Ascending aorta (tissue), 2 donors: ENCODE data around the gene LARP4B. TPM values are rescaled to one million over a fixed set of nuclear protein-coding genes. Genes with fewer than 3 reads are reported as not detected.

Experiments
- DNase-seq, 2 donors: peaks; one replicate each; pipeline ENCODE4 v3.0.0-alpha.2; 2019; ENCODE audit warnings: low spot score in 2 of 2
- H3K27ac ChIP-seq, 2 donors: fragments of 200-600 bp; sonication (generic); one replicate each; pipeline ENCODE4 v1.5.1; 2016 to 2017; ENCODE audit warnings: mild to moderate bottlenecking in 1 of 2
- H3K27me3 ChIP-seq: fragments of 200-600 bp; sonication (generic); one replicate; pipeline ENCODE4 v1.5.1; 2017
- H3K36me3 ChIP-seq, 2 donors: fragments of 200-600 bp; sonication (generic); one replicate each; pipeline ENCODE4 v1.5.1; 2016
- H3K4me1 ChIP-seq, 2 donors: fragments of 200-600 bp; sonication (generic); one replicate each; pipeline ENCODE4 v1.5.1; 2016 to 2017; ENCODE audit warnings: mild to moderate bottlenecking in 1 of 2
- H3K4me3 ChIP-seq, 2 donors: fragments of 200-600 bp; sonication (generic); one replicate each; pipeline ENCODE4 v1.5.1; 2016 to 2017; ENCODE audit warnings: mild to moderate bottlenecking in 1 of 2
- H3K9me3 ChIP-seq, 2 donors: fragments of 200-600 bp; sonication (generic); one replicate each; pipeline ENCODE4 v1.5.1; 2016
- intact Hi-C: fragments of 100-400 bp; cut with DNase I; formaldehyde crosslinking; loops from one replicate; pipeline ENCODE4 v1.15.1; 2023
- total RNA-seq: library from RNA; depleted of rRNA; stranded (reverse); fragments of >200 nt; gene quantifications from one replicate; pipeline ENCODE4 v1.1.0, GENCODE V29; 2016
- TF ChIP-seq, protein P1 (sequence below), 3 experiments: fragments of 200-600 bp in 2 of 3; fragments of 450-650 bp in 1 of 3; sonication (generic) in 2 of 3; IDR thresholded peaks; one replicate each; pipeline ENCODE4 v1.5.1; 2016 to 2019; ENCODE audit warnings: antibody characterized with exemption in 3 of 3, mild to moderate bottlenecking in 1 of 3, moderate library complexity in 1 of 3

Gene LARP4B
- total RNA-seq, 1 donor from 2014 or later: 31.6 TPM

DNA sequence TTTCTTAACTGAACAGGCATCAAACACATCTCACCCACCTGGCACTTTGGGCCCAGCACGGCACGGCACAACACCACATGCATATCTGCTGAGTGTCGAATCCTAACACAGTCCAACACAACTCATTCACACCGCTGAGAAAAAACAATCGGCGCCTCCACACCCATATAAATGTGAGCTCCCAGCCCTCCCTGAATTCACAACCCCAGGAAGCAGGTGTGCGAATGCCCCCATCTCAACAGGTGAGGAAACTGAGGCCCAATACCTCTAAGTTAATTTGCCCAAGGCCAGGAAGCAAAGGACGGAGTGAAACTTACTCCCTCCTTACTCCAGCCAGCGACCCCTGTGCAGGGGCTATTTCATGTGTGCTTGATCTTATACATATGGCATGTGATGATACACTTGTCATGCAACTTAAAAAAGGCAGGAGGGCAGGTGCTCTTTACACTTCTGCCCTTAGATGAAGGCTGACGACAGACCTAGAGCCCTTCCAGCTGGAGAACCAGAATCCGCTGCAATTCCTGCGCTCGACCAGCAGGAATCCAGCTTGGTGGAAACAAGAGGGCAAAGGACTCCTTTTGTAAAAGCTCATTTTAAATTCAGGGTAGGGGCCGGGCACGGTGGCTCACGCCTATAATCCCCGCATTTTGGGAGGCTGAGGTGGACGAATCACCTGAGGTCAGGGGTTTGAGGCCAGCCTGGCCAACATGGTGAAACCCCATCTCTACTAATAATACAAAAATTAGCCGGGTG is 116.0 kb downstream of the LARP4B start:
- Histone ChIP-seq H3K9me3 (no peaks in the 10 kb centered on the region), H3K27ac (no peak overlapping the region), H3K4me1 (no peaks in the 10 kb centered on the region), H3K36me3 (peaks cover 80 to 93% of the 10 kb centered on the region in 2 donors), H3K4me3 (no peak overlapping the region), H3K27me3 (no peaks in the 10 kb centered on the region)
- no peak for DNase-seq
- TF ChIP-seq, protein P1, sequence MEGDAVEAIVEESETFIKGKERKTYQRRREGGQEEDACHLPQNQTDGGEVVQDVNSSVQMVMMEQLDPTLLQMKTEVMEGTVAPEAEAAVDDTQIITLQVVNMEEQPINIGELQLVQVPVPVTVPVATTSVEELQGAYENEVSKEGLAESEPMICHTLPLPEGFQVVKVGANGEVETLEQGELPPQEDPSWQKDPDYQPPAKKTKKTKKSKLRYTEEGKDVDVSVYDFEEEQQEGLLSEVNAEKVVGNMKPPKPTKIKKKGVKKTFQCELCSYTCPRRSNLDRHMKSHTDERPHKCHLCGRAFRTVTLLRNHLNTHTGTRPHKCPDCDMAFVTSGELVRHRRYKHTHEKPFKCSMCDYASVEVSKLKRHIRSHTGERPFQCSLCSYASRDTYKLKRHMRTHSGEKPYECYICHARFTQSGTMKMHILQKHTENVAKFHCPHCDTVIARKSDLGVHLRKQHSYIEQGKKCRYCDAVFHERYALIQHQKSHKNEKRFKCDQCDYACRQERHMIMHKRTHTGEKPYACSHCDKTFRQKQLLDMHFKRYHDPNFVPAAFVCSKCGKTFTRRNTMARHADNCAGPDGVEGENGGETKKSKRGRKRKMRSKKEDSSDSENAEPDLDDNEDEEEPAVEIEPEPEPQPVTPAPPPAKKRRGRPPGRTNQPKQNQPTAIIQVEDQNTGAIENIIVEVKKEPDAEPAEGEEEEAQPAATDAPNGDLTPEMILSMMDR (IDR thresholded peaks at IDR 0.05): no peak
- intact Hi-C loops: no loop called here

DNA sequence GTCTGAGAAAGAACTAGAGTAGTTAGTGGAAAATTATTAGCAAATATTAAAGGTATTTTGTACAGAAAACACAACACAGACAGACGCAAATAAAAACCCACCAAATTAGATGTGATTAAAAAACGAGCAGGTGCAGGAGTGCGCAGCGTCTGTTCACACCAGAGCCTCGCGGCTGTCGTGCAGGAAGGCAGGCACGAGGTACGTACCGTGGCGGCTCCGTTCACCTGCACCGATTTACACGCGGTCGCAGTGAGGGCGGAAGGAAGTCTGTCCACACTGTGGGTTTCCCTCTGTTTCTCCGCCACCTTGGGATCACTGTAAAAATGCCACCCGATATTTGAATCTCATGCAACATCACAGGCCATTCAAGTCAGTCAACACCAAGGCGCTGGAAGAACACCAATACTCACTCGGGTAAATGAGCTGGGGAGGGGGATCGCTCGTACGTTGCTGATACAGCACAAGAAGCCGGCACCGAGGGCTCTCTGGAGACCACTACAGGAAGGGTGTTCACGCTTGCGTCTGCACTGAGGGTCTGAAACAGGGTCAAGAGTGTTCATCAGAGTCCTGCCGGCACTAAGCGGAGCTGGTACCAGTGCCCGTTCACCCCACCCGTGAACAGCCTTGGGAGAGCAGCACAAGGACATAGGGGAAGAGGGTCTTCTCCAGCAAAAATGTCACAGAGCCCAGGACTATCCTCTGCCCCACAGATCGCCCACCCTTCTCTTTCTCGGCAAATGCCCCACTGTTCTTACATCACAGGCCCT is 116.8 kb downstream of the LARP4B start:
- TF ChIP-seq, protein P1 (IDR thresholded peaks at IDR 0.05): no peak

DNA sequence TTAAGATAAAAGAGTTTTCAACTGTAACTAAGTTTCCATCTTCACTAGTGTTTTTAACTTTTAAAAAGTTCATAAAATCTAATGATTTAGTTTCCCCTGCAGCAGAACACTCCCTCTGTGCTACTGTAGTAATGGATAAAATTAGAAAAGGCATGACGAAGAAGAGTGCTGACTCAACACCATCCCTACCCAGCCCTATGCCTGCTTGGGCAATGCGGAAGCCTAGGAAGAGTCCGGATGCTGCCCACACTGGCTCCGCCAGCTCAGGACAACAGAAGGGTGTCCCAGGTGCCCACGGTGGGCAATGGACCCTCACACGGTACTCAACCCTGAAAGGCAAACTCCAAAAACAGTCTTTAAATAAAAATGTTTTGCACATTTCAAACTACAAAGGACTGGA is 118.2 kb downstream of the LARP4B start:
- H3K36me3 ChIP-seq: peaks cover 82 to 91% of the 10 kb centered on the region in 2 donors
- H3K4me1 ChIP-seq: no peaks in the 10 kb centered on the region
- TF ChIP-seq, protein P1 (IDR thresholded peaks at IDR 0.05): no peak
- intact Hi-C loops: no loop called here
- no peak for DNase-seq
- H3K9me3 ChIP-seq: no peaks in the 10 kb centered on the region
- no peak overlapping the region for H3K27ac ChIP-seq
- H3K27me3 ChIP-seq: no peaks in the 10 kb centered on the region
- H3K4me3 ChIP-seq: no peak overlapping the region

More for the DNA sequence above, 116.8 kb downstream of the LARP4B start:
- no peak for DNase-seq
- Histone ChIP-seq H3K4me3 (no peak overlapping the region), H3K9me3 (no peaks in the 10 kb centered on the region), H3K27me3 (no peaks in the 10 kb centered on the region), H3K36me3 (peaks cover 79 to 91% of the 10 kb centered on the region in 2 donors), H3K27ac (no peak overlapping the region), H3K4me1 (no peaks in the 10 kb centered on the region)
- intact Hi-C loops: no loop called here

DNA sequence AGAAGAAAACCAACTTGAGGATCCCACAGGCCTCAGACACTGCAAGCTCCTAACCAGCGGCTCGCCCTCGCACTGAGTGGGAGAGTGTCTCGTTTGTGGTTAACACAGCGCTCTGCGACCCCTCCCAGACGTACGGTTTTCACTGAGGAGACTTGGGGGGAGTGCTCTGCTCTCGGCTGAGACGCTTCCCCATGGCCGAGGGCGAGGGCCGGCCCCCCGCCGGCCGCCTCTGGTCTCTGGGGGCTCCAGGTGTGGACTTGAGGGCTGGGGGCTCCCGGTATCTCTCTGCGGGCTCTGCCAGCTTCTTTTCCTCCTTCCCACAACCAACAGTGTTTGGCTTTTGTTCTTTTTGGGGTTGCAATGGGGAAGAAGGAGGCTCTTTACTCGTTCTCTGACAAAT is 118.7 kb downstream of the LARP4B start:
- no peak overlapping the region for H3K27ac ChIP-seq
- H3K4me3 ChIP-seq: no peak overlapping the region
- H3K9me3 ChIP-seq: no peaks in the 10 kb centered on the region
- H3K27me3 ChIP-seq: no peaks in the 10 kb centered on the region
- no peak for DNase-seq
- peaks cover 85 to 91% of the 10 kb centered on the region in 2 donors for H3K36me3 ChIP-seq
- TF ChIP-seq, protein P1 (IDR thresholded peaks at IDR 0.05): no peak
- intact Hi-C loops: no loop called here
- H3K4me1 ChIP-seq: no peaks in the 10 kb centered on the region

DNA sequence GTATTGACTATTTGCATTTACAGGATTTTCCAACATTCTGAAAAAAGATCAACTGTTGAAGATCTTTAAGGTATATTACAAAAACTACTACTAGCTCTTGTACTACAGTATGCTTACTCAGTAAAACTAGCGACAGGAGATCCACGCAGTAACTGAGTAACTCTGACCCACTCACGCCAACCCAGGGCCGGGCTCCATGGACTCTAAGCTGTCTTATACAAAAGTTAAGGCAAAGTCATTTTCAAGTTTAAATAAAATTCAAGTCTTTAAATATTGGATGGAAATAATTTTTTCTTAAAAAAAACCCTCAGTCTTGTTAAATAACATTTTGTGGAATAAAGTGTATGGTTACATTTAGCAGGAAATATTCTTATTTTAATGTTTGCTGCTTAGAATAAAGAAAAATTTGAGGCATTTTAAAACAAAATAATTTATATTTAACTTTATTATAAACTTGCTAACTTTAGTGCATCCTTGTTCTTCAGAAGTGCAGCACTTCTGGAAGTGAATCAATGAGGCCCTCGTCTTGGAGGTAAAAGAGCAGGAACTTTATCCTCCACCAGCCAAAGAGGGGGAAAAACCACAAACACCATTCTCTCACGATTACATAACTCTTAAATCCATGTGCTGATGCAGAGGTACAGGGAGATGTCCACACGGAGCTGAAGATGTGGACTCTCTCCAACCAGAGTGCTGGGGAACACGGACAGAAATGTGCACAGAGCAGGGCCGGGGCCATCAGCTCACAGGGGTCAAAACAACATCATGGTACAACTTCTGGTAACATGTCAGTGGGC is 119.9 kb downstream of the LARP4B start:
- no peak overlapping the region for H3K27ac ChIP-seq
- peaks cover 80 to 92% of the 10 kb centered on the region in 2 donors for H3K36me3 ChIP-seq
- H3K4me3 ChIP-seq: no peak overlapping the region
- intact Hi-C loops: no loop called here
- H3K4me1 ChIP-seq: no peaks in the 10 kb centered on the region
- H3K27me3 ChIP-seq: no peaks in the 10 kb centered on the region
- TF ChIP-seq, protein P1 (IDR thresholded peaks at IDR 0.05): no peak
- no peaks in the 10 kb centered on the region for H3K9me3 ChIP-seq
- no peak for DNase-seq
